RWPE2 (cell line): ENCODE data around the gene USP34.

Experiments used
- ATAC-seq: fragments of 200-7000 bp; cut with Tn5 transposase; 3 replicates; pipeline ENCODE4 v1.9.1; 2021; ENCODE audit warnings: low read depth
- DNase-seq: peaks from one replicate; pipeline ENCODE4 v3.0.0-alpha.2; 2020; ENCODE audit warnings: low spot score
- H3K27ac ChIP-seq: fragments of 450-650 bp; 2 replicates; pipeline ENCODE4 v1.5.1; 2017; ENCODE audit warnings: mild to moderate bottlenecking; ENCODE audit not compliant: poor library complexity, severe bottlenecking
- H3K27me3 ChIP-seq: fragments of 250-450 bp; sonication (Bioruptor Pico); 2 replicates; pipeline ENCODE4 v1.5.1; 2021; ENCODE audit warnings: mild to moderate bottlenecking, moderate library complexity; ENCODE audit not compliant: insufficient read depth, poor library complexity, severe bottlenecking
- H3K36me3 ChIP-seq: fragments of 250-450 bp; sonication (Bioruptor Pico); 2 replicates; pipeline ENCODE4 v1.5.1; 2020; ENCODE audit warnings: low read depth, mild to moderate bottlenecking, moderate library complexity
- H3K4me1 ChIP-seq: fragments of 250-450 bp; sonication (Bioruptor Pico); 2 replicates; pipeline ENCODE4 v1.5.1; 2021; ENCODE audit warnings: mild to moderate bottlenecking, moderate library complexity; ENCODE audit not compliant: insufficient read depth, poor library complexity, severe bottlenecking
- H3K4me3 ChIP-seq: fragments of 250-450 bp; sonication (Bioruptor Pico); 2 replicates; pipeline ENCODE4 v1.5.1; 2021; ENCODE audit warnings: mild to moderate bottlenecking, moderate library complexity; ENCODE audit not compliant: severe bottlenecking
- H3K9me3 ChIP-seq: fragments of 250-450 bp; sonication (Bioruptor Pico); 2 replicates; pipeline ENCODE4 v1.5.1; 2021; ENCODE audit warnings: mild to moderate bottlenecking, moderate library complexity; ENCODE audit not compliant: severe bottlenecking
- CTCF ChIP-seq: fragments of 450-650 bp; IDR thresholded peaks from one replicate; pipeline ENCODE4 v1.5.1; 2017; ENCODE audit warnings: mild to moderate bottlenecking, moderate library complexity; ENCODE audit not compliant: poor library complexity, severe bottlenecking

The USP34 gene

GRCh38 chr2:61425605-61426155, 45.2 kb downstream of the USP34 start:
- Histone ChIP-seq H3K4me3 (no peak overlapping the region), H3K27me3 (no peaks in the 10 kb centered on the region), H3K9me3 (no peaks in the 10 kb centered on the region), H3K36me3 (peaks cover under 1% of the 10 kb centered on the region; the same call in 1 of the 2 replicates), H3K4me1 (peaks cover 15% of the 10 kb centered on the region), H3K27ac (no peak overlapping the region)
- ATAC-seq = no peak; the same call in 2 of the 3 replicates
- TF ChIP-seq CTCF = no peak
- DNase-seq = no peak

DNA sequence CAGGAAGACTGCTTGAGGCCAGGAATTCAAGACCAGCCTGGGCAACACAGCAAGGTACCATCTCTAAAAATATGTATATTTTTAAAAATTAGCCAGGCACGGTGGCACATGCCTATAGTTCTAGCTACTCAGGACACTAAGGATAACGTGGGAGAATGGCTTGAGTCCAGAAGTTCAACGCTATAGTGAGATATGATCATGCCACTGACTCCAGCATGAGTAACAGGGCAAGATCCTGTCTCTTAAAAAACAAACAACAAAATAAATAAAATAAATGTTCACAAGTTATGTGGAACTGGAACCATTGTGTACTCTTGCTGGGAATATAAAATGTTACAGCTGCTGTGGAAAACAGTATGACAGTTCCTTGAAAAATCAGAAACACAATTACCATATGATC, 47.2 kb downstream of the USP34 start:
- no peak for TF ChIP-seq CTCF
- peaks cover 15% of the 10 kb centered on the region for H3K4me1 ChIP-seq
- H3K4me3 ChIP-seq = no peak overlapping the region
- H3K27me3 ChIP-seq = no peaks in the 10 kb centered on the region
- DNase-seq (no peak), ATAC-seq (peak; percentile 63)
- H3K36me3 ChIP-seq = peaks cover 11% of the 10 kb centered on the region
- H3K9me3 ChIP-seq = no peaks in the 10 kb centered on the region
- no peak overlapping the region for H3K27ac ChIP-seq

DNA sequence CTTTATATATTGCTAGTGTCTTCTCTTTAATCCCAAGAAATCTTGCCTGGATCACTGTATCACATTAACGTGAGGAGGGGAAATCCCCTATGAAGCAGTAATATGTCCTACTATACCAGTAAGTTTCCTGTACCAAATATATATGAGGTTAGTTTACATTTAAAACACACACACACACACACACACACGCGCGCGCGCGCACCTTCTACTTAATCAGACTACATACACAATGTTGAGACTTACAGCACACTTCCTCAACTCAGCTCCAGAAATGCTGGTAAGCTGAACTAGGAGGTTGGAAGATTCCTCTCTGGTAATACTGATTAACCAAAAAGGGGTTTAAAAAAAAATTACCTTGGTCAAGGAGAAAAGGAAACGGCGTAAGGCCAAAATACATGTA, 49.3 kb downstream of the USP34 start:
- H3K4me3 ChIP-seq = no peak overlapping the region
- no peak for ATAC-seq
- H3K36me3 ChIP-seq = peaks cover 11% of the 10 kb centered on the region
- H3K4me1 ChIP-seq = peaks cover 15% of the 10 kb centered on the region
- no peaks in the 10 kb centered on the region for H3K9me3 ChIP-seq
- DNase-seq = no peak
- no peak for TF ChIP-seq CTCF
- H3K27me3 ChIP-seq = no peaks in the 10 kb centered on the region
- no peak overlapping the region for H3K27ac ChIP-seq

DNA sequence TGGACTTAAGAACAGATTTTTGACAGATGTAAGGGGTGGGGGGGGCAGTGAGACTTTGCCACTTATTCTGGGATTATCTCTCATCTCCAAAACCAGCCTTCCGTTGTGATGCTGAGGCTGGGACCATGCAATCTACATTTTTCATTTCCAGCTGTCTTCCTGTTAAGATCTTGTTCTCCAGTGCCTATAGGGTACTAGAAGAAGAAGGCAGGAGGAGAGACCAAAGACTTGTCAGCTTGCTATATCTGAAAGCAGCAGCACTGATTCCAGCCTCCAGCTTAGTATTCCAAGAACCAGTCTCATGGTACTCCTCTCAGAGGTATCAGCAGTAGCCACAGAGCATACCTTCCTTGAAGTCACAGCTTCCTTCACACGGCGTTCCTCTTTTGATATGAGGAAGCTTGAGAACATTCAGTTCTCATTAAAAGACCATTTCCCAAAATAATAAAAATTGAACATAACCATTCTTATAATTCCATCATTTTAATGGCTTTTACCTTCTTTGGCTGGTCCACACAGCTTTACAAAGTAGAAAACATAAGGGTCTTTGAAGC, 49.8 kb downstream of the USP34 start:
- peaks cover 15% of the 10 kb centered on the region for H3K4me1 ChIP-seq
- no peak for ATAC-seq
- H3K27ac ChIP-seq = no peak overlapping the region

More for the DNA sequence above, 49.8 kb downstream of the USP34 start:
- Histone ChIP-seq H3K36me3 (peaks cover 15% of the 10 kb centered on the region), H3K27me3 (no peaks in the 10 kb centered on the region), H3K4me3 (no peak overlapping the region), H3K9me3 (no peaks in the 10 kb centered on the region)
- no peak for TF ChIP-seq CTCF
- no peak for DNase-seq
